Prostate gland (tissue), 2 donors: ENCODE measurements around the gene FNDC5. TPM values are rescaled to one million over a fixed set of nuclear protein-coding genes. Genes with fewer than 3 reads are reported as not detected.

Experiments used
- DNase-seq: peaks from one replicate; pipeline ENCODE4 v3.0.0-alpha.2; 2019; ENCODE audit warnings: low spot score
- H3K27ac ChIP-seq, 2 donors: fragments of 200-600 bp; sonication (generic); 2 replicates each; pipeline ENCODE4 v1.5.1; 2017 to 2019
- H3K27me3 ChIP-seq: fragments of 200-600 bp; sonication (generic); replicated peaks from 2 replicates; pipeline ENCODE4 v1.5.1; 2019; ENCODE audit not compliant: insufficient read depth
- H3K36me3 ChIP-seq, 2 donors: fragments of 200-600 bp; sonication (generic); 1 replicate in 1 of 2; 2 replicates in 1 of 2; pipeline versions ENCODE4 v1.5.1 to v1.8.1; 2017 to 2019
- H3K4me1 ChIP-seq: fragments of 200-600 bp; sonication (generic); replicated peaks from 2 replicates; pipeline ENCODE4 v1.5.1; 2019
- H3K4me3 ChIP-seq, 2 donors: fragments of 200-600 bp; sonication (generic); 2 replicates each; pipeline ENCODE4 v1.5.1; 2017 to 2019
- H3K9me3 ChIP-seq: fragments of 200-600 bp; sonication (generic); 2 replicates; pipeline ENCODE4 v1.5.1; 2017
- CTCF ChIP-seq, 4 experiments: fragments of 200-600 bp in 2 of 4; fragments of 450-650 bp in 2 of 4; sonication (generic) in 2 of 4; IDR thresholded peaks; 1 replicate in 3 of 4; 2 replicates in 1 of 4; pipeline ENCODE4 v1.5.1; 2016 to 2019; ENCODE audit warnings: antibody characterized with exemption in 4 of 4, mild to moderate bottlenecking in 2 of 4, moderate library complexity in 2 of 4
- POLR2A ChIP-seq: fragments of 450-650 bp; IDR thresholded peaks from one replicate; pipeline ENCODE4 v1.6.1; 2016; ENCODE audit warnings: antibody characterized with exemption, mild to moderate bottlenecking
- POLR2AphosphoS5 ChIP-seq: sonication (generic); formaldehyde crosslinking; IDR thresholded peaks from one replicate; pipeline ENCODE4 v1.6.1; 2017; ENCODE audit warnings: antibody characterized with exemption
- WGBS: methylation state at CpG from one replicate; pipeline ENCODE4 v1.1.5; 2018; 5-methylcytosine and 5-hydroxymethylcytosine counted together
- intact Hi-C: fragments of 100-400 bp; cut with DNase I; formaldehyde crosslinking; loops from one replicate; pipeline ENCODE4 v1.14.2; 2022
- total RNA-seq, 2 donors: library from RNA; depleted of rRNA; stranded (reverse); fragments of >200 nt; gene quantifications; one replicate each; pipeline ENCODE4 v1.1.0, GENCODE V29; 2016

FNDC5 gene
- total RNA-seq, 2 donors from 2014 or later = 1.5 to 19.1 TPM

- intact Hi-C loops = no loop called here
- no peak overlapping the region for H3K4me3 ChIP-seq
- TF ChIP-seq CTCF (IDR thresholded peaks at IDR 0.05) (no peak), POLR2A (no peak), POLR2AphosphoS5 (no peak)
- H3K27me3 ChIP-seq = peaks cover 22% of the 10 kb centered on the region
- H3K27ac ChIP-seq = no peak overlapping the region
- no peaks in the 10 kb centered on the region for H3K9me3 ChIP-seq
- 46% methylated on average over 11 of the region's 12 CpGs for WGBS
- no peaks in the 10 kb centered on the region for H3K4me1 ChIP-seq
- no peak for DNase-seq
- H3K36me3 ChIP-seq = no peaks in the 10 kb centered on the region
These were observed 14.0 kb upstream of the FNDC5 start for GRCh38 chr1:32884726-32885125.

- H3K4me1 ChIP-seq = no peaks in the 10 kb centered on the region
- no peaks in the 10 kb centered on the region for H3K36me3 ChIP-seq
- no peak overlapping the region for H3K27ac ChIP-seq
- TF ChIP-seq POLR2AphosphoS5 = no peak
- TF ChIP-seq CTCF (IDR thresholded peaks at IDR 0.05) = no peak
- TF ChIP-seq POLR2A = no peak
- H3K9me3 ChIP-seq = no peaks in the 10 kb centered on the region
- no peak for DNase-seq
- H3K4me3 ChIP-seq = no peak overlapping the region
- 63% methylated on average over 4 of the region's 4 CpGs for WGBS
- H3K27me3 ChIP-seq = peaks cover 20% of the 10 kb centered on the region
- intact Hi-C loops = no loop called here
These were observed 13.3 kb upstream of the FNDC5 start for GRCh38 chr1:32884032-32884372.

GRCh38 chr1:32883338-32884031 lies 12.8 kb upstream of the FNDC5 start:
- Histone ChIP-seq H3K27ac (no peak overlapping the region), H3K9me3 (no peaks in the 10 kb centered on the region), H3K4me3 (no peak overlapping the region), H3K27me3 (peaks cover 16% of the 10 kb centered on the region), H3K4me1 (no peaks in the 10 kb centered on the region), H3K36me3 (no peaks in the 10 kb centered on the region)
- no peak for DNase-seq
- WGBS = 75% methylated on average over 7 of the region's 7 CpGs
- intact Hi-C loops = no loop called here
- no peak for TF ChIP-seq POLR2A
- no peak for TF ChIP-seq POLR2AphosphoS5
- no peak for TF ChIP-seq CTCF (IDR thresholded peaks at IDR 0.05)

GRCh38 chr1:32881871-32882850 lies 11.4 kb upstream of the FNDC5 start:
- no peaks in the 10 kb centered on the region for H3K9me3 ChIP-seq
- intact Hi-C loops = no loop called here
- no peak for TF ChIP-seq POLR2AphosphoS5
- no peak overlapping the region for H3K27ac ChIP-seq
- H3K27me3 ChIP-seq = peaks cover 9% of the 10 kb centered on the region
- H3K4me1 ChIP-seq = no peaks in the 10 kb centered on the region
- no peak overlapping the region for H3K4me3 ChIP-seq
- no peaks in the 10 kb centered on the region for H3K36me3 ChIP-seq
- 32% methylated on average over 22 of the region's 22 CpGs for WGBS
- DNase-seq = no peak

GRCh38 chr1:32881291-32881690 lies 10.6 kb upstream of the FNDC5 start:
- H3K27me3 ChIP-seq = peaks cover 5% of the 10 kb centered on the region
- no peaks in the 10 kb centered on the region for H3K9me3 ChIP-seq
- H3K27ac ChIP-seq = no peak overlapping the region
- 49% methylated on average over 5 of the region's 5 CpGs for WGBS
- no peak for DNase-seq
- no peaks in the 10 kb centered on the region for H3K36me3 ChIP-seq
- intact Hi-C loops = no loop called here
- no peaks in the 10 kb centered on the region for H3K4me1 ChIP-seq
- TF ChIP-seq POLR2AphosphoS5 (no peak), CTCF (IDR thresholded peaks at IDR 0.05) (no peak), POLR2A (no peak)
- H3K4me3 ChIP-seq = no peak overlapping the region
